Activated CD4-positive, alpha-beta T cell treated with anti-CD3 and anti-CD28 coated beads, Interleukin-2, amount 50 U/mL, for 1 hour (primary cell): ENCODE results near the gene ENTHD1.

ENCODE experiments used
- DNase-seq: peaks from one replicate; pipeline ENCODE4 v3.0.0-alpha.2; 2020

Gene ENTHD1

GRCh38 chr22:39727541-39727940, 166.0 kb downstream of the ENTHD1 start:
- DNase-seq = no peak

- no peak for DNase-seq
Measured at GRCh38 chr22:39725351-39726035, 168.1 kb downstream of the ENTHD1 start.

GRCh38 chr22:39724857-39725256, 168.7 kb downstream of the ENTHD1 start:
- no peak for DNase-seq

- no peak for DNase-seq
Measured at GRCh38 chr22:39724390-39724789, 169.2 kb downstream of the ENTHD1 start.

GRCh38 chr22:39723899-39724351, 169.6 kb downstream of the ENTHD1 start:
- no peak for DNase-seq

GRCh38 chr22:39723463-39723862, 170.1 kb downstream of the ENTHD1 start:
- no peak for DNase-seq

GRCh38 chr22:39722501-39722900, 171.1 kb downstream of the ENTHD1 start:
- no peak for DNase-seq

GRCh38 chr22:39722032-39722325, 171.6 kb downstream of the ENTHD1 start:
- DNase-seq = no peak

- no peak for DNase-seq
Measured at GRCh38 chr22:39721206-39722031, 172.1 kb downstream of the ENTHD1 start.

- DNase-seq = no peak
Measured at GRCh38 chr22:39719559-39720450, 173.8 kb downstream of the ENTHD1 start.

- DNase-seq = no peak
Measured at GRCh38 chr22:39718921-39719475, 174.6 kb downstream of the ENTHD1 start.

GRCh38 chr22:39718206-39718605, 175.4 kb downstream of the ENTHD1 start:
- DNase-seq = no peak

GRCh38 chr22:39717099-39717498, 176.5 kb downstream of the ENTHD1 start:
- no peak for DNase-seq

- DNase-seq = no peak
Measured at GRCh38 chr22:39716534-39716933, 177.0 kb downstream of the ENTHD1 start.

GRCh38 chr22:39715778-39716495, 177.6 kb downstream of the ENTHD1 start:
- DNase-seq = no peak

- no peak for DNase-seq
Measured at GRCh38 chr22:39714321-39714720, 179.2 kb downstream of the ENTHD1 start.

GRCh38 chr22:39713799-39714290, 179.7 kb downstream of the ENTHD1 start:
- DNase-seq = no peak

- DNase-seq = no peak
Measured at GRCh38 chr22:39712751-39713525, 180.6 kb downstream of the ENTHD1 start.

GRCh38 chr22:39712081-39712480, 181.5 kb downstream of the ENTHD1 start:
- DNase-seq = no peak

GRCh38 chr22:39710380-39711150, 183.0 kb downstream of the ENTHD1 start:
- no peak for DNase-seq

GRCh38 chr22:39707816-39708215, 185.7 kb downstream of the ENTHD1 start:
- no peak for DNase-seq
